ENCODE results near the gene CDH23.

Gene CDH23

DNA sequence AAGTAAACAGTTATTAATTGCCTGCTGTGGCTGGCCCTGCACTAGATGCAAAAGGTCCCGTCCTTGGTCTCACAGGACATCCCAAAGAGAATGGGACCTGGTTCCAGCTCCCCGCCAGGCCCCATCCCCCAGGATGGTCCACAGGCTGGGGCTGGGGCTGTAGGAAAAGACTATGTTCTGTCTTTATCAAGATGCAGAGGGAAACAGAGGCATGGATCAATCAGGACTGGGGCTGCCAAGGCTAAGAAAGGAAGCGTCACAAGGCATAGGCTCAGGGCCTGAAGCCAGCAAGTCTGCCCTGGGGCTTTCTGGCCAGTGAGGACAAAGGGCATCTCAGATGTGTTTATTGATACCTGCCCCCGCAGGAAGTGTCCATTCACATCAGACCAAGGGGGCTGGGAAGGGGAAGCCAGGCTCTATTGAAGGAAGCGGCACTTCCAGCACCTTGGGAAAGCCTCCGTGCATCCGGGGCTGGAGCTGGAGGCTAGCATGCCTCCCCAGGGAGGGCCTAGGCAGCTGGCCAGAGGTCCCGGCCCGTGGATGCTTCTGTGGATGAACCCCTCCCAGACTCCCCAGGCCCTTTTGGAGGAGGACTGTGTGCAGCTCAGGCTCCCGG, 370.8 kb downstream of the CDH23 start:
- DNase-seq, result no peak

DNA sequence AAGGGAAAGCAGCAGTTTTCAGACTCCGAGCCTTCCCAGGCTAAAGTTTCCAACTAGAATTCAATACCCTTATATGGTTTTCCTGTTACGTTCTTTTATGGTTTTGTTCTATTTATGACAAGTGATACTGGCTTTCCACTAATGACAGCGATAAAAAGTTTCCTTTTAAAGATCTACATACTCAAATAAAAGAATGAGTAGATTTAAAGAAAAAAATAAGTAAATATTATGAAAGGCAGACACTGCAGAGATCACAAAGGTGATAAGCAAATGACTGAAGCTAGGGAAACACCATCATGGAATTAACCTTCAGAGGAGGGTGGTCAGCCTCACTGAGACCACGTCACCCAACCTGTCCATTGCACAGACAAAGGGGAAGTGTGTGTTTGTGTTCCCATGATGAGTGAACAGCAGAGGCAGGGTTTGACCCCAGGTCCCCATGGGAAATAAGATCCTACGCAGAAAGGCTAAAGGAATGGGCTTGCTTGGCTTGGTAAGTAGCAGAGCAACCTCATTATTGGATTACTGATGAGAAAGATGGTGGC, 372.6 kb downstream of the CDH23 start:
- DNase-seq, result no peak

DNA sequence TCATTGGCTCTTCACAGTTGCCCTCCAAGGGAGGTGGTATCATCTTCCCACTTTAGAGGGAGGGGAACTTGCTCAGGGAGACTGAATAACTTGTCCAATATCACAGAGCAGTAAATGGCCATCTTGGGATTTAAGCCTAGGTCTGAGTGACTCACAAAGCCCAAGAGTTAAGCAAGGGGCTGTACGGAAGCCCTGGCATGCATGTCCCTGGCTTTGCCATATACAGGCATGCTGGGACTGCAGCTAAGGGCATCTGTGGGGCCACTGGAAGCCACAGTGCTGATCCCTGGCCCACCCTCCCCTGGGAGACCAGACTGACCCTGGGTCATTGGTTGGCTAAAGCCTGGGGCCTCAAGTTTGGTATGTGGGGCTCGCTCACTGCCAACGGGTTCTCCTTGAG, 373.5 kb downstream of the CDH23 start:
- DNase-seq, result no peak

DNA sequence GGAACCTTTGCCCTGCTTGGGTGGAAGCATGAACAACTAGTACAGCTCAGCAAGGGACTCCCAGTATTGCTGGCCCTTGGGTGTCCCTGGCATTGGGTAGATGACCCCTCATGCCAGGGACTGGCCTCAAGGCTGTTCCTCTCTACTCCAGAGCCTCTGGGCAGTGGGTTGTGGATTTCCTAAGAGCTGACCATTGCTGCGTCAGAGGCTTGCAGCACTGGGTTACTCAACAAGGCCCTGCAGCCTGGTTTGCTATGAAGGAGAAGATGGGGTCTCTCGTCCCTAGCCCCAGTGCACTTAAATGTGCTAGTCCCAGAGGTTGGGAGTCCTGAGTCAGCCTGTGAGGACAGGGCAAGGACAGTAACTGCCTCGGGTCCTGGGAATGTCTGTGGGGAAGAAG, 374.1 kb downstream of the CDH23 start:
- DNase-seq, result no peak

DNA sequence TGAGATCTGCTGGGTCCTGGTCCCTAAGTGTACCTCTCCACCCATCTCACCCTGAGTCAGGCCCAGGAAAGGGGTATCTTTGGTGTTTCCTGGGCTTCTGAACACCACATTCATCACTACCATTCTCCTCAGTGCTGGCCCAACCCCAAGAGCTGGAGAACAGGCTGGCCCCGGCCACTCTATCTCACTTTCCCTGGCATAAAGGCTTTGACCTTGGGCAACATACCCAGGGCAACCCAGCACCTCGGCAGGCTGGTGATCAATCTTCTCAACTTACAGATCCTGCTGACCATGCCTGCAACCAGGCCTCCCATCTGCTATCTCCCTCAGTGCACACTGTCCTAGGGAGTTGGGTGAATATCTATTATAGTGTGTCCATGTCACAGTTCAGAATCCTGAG, 374.5 kb downstream of the CDH23 start:
- no peak for DNase-seq

DNA sequence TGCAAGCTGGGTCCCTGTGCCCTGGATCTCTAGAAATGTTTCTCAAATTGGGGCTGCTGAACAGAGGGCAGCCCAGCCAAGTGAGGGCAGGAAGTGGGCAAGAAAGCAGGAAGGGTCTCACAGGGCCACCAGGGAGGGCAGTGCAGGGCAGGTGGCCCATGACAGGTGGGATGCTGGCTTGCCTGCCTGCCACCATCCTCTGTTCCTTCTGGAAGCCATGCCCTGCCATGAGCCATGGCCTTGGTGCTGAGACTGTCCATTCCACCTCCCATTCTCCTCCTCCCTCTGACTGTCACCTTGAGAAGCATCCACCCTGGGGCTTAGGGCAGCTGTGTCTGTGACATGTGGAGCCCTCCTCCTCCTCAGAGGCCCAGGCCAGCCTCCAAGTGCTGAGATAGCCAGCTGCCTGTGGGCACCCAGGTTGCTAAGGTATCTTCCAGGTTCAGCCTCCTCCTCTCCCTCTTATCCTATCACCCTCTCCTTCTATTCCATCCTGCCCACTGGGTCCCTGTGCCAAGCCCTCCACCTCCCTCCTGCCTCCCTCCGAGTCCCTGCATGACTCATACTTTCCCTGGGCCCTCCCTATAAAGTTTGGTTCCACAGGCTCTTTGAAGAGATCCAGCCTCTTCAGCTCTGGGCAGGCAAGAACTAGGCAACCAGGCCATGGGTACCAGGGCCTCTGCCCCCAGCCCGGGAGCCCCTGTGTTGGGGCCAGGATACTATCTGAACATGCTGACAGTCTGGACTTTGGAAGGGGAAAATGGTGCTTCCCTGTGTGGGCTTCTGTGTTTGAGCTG, 375.3 kb downstream of the CDH23 start:
- DNase-seq, result no peak

DNA sequence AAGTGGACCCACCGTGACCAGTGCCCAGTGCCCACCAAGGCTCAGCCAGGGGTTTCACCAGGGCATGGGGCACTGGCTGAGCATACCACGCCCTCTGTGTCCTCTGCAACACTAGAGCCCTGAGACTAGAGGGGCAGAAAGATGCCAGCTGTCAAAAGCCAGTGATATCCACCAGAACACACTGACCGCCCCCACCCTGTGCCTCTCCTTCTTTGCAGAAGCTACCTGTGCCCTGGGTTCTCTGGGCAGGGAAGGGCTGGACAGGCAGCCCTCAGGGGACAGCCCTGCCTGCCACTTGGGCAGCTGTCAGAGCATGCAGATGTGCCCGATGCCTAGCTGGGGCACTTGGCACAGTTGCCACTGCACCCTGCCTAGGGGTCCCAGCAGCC, 376.1 kb downstream of the CDH23 start:
- DNase-seq, result no peak

DNA sequence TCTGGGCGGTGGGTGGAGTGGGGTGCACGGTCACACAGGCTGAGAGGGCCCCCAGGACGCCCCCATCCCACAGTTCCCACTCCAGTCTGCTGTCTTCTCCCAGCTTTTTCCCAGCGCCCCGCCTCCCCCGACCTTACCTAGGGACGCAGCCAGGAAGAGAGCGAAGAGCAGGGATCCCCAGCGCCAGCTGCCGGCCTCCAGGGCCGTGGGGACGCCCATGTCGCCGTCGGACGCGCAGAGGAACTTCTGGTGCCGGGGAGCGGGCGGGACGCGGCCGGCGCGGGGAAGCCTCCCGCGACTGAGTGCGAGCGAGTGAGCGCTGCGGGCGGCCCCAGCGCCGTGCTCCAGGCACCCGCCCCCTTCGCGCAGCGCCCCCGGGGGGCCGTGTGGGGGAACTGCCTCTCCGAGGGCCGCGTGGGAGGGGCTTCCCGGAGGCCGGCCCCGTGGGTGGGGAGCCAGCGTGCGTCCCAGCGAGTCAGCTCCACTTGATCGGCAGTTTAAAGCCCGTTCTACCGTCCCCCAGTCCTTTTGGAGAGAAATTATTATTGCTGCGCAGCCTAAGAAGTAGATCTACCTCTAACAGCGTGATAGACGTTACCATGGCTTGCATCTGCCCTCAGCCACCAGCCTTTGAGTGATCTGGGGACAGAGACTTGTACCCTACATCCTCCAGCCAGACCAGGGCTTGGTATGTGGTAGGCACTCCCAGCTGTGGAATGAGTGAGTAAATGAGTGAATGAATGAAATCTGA, 376.7 kb downstream of the CDH23 start, which contains the start of gene VSIR:
VSIR (minus strand) TSS at position 300 of the 751 bp plus-strand sequence; CDS start at position 219, 81 bp downstream.
- DNase-seq, result peak in 1 of 2 experiments; percentile 30

DNA sequence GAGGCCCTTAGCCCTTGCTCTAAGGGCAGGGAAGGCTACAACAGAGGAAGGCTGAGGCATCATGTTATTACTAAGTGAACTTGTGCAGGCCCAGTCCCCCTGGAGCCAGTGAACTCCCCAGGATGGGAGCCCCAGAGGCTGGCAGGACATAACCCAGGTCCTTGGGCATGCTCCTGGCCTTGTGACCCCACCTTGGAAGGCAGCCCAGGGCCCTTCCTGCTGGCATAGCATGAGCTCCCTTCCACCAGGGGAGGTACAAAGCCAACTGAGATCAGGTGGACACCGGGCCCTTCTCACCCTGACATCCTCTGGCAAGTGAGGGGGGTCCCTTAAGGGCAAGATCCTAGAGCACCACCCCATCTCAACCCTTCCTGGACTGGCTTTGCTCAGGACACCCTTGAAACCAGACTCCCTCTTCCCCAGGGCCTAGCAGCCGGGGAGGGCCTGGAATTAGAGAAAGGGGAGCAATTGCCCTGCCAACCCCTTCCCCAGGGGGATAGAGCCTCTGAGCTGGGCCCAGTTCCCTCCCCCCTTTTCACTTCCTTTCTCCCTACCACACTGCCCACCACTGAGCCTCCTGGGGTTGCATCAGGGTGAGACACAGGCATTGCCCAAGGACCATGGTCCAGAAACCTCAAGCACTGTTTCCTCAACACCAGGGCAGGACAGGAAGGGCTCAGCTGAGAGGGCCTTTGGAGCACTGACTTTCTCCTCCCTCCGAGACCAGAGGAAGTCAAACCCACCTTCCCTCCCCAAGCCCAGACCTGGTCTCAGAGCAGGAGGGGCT, 378.4 kb downstream of the CDH23 start:
- no peak for DNase-seq

DNA sequence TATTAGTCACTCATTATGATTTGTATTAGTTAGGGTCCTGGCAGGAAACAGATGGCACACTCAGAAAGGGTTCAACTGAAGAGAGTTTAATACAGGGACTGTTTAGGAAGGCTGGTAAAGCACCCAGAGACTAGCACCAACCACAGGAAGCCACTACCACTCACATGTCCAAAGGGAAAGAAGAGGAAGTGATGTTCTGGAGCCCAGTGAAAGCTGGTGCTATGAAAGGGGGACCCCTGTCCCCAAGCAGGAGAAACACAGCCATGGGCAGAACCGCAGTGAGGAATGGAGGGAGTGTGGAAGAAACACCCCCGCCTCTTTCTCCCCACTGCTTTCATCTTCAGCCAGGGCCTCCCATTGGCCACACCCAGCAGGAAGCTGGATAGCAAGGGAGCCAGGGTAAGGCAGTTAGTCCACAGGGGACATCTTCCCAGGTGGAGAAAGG, 379.8 kb downstream of the CDH23 start:
- DNase-seq, result no peak

DNA sequence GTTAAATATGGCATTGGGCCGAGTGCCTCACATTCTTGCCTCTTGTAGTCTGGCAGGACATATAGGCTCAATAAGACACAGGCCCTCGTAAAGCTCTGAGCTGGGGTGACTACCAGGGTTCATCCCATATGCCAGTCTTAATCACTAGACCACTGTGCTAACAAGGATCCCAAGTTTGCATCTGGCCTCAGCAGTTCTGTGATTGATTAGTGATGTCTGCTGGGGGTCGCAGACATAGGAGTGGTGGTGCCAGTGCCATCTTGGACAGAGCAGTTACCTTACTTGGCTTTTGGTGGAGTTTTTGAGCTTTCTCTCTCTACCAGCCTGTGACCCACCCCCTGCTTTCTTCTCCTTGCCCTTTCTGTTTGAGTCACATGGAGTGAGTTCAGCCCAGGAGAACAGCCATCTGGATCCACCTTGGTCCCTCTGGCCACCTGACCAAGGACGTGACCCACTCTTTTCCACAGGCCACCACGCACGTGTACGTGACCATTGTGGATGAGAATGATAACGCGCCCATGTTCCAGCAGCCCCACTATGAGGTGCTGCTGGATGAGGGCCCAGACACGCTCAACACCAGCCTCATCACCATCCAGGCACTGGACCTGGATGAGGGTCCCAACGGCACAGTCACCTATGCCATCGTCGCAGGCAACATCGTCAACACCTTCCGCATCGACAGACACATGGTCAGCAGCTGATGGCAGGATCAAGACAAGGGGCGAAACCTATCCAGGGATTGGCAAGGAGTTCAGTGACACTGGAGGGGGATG, 380.7 kb downstream of the CDH23 start:
- DNase-seq, result no peak

DNA sequence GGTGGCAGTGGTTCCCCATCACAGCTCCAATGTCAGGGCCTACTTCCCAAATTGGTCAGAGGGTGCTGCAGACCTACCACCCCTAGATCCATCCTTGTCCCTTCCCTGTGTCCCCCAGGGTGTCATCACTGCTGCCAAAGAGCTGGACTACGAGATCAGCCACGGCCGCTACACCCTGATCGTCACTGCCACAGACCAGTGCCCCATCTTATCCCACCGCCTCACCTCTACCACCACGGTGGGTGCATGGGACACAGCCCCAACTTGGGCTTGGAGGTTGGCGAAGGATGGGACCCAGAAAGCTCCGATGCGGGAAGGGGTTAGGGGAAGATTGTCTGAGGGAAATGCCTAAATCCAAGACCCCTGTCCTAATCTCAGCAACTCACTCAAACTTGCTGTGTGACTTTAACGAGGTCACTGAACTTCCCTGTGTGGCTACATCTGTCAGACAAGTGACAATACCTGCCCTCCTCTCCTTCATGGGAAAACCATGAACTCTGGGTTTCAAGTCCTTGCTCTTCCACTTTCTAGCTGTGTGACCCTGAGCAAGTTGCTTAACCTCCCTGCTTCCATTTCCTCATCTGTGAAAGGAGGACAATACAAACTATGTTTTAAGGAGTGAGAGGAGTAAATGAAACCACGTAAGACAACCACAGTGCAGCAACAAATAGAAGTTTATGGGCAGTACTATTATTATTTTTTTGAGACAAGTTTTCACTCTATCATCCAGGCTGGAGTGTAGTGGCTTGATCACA, 381.5 kb downstream of the CDH23 start:
- DNase-seq, result no peak

DNA sequence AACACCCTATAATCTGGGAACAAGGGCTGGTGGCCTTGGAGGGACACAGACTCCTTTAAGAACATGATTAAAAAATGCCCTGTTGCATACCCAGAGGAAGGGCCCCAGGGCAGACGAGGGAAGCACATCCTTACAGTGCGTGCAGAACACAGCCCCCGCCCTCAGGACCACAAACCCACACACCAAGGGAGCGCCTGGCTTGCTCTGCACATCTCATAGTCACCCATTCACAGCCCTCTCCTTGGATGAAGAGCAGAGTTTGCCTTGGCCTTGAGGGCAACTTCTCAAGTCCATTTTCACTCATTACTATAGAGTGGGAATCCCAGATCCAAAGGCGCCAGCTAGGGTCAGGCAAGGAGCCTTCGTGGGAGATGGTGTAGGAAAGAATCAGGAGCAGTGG, 382.9 kb downstream of the CDH23 start:
- no peak for DNase-seq

DNA sequence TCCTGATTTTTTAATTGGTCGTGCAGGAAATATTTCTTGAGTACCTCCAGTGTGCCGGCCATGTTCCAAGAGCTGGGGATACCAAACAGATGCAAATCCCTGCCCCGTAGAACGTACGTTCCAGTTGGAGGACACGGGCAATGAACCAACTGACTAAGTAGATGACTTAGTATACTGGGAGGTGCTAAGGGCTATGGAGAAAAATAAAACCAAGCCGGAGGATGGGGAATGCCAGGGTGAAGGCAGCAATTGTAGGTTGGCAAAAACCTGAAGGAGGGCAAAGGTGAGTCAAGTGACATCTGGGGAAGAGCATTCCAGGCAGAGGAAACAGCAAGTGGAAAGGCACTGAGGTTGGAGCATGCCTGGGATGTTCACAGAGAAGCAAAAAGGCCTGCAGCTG, 383.4 kb downstream of the CDH23 start:
- DNase-seq, result no peak

DNA sequence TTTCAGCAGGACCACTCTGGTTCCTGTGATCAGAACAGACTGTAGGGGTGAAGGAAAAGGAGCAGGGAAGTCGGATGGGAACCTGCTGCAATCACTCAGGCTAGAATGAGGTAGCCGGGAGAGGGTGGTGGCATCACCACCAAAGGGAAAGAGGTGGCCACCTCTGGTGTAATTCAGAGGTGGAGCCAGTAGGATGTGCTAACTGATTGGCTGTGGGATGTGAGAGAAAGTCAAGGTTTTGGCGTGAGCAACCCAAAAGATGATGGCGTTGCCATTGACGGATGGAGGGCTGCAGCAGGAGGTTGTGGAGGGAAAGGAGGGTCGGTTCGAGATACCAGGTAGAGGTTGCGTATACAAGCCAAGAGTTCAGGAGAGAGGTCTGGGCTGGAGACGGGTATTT, 384.0 kb downstream of the CDH23 start:
- DNase-seq, result no peak

DNA sequence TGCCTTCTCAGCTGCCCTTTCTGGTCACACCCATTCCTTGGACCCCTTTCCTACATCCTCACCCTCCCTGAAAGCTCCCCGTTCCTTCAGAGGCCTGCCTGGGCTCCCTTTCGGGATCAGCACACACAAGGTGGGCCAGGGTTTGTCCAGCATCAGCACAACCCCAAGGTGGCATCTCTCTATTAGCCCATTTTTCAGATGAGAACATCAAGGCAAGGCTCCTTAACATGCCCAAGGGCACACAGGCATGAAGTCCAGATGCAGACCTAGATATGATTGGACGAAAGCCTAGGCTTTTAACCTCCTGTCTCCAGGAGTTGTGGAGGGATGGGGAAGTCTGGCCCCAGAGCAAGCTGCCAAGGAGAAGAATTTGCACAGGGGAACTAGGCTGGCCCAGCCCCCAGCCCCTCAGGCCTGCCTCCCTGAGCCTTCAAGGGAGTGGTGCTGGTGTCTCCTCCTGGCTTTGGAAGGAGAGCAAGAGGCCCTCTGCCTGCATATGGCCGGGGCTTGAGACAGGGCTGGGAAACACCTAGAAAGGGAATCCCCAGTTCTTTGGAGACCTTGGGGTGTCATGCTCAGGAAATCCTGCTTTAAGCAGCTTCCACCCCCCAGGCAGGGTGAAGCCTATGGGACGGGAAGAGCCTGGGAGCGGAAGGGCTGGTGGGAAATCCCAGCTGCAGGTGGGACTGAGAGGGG, 385.6 kb downstream of the CDH23 start:
- no peak for DNase-seq

DNA sequence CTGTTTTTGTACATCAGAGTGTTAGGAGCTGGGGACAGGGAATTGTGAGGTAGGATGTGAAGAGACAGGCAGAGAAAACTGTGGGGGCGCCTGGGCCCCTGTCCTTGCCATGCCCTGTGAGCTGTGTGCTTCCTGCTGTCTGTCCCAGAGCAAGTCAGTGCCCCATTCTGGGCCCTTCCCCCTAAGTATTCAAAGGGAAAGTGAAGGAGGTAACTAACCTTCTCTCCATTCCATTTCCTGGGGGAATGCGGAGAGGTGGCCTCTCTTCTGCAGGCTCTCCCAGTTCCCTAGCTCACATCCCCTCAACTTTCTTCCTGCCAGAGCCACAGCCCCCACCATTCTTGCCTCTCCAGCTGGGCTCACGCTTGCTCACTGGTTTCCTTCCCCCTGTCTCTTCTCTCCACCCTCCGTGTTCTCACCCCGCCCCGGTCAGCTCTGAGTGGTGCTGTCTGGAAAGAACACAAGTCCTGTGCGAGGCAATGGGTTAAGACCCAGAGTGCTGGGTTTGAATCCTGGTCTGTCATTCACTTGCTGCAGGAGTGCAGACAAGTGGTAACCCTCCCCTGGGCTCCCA, 386.3 kb downstream of the CDH23 start:
- DNase-seq, result no peak

DNA sequence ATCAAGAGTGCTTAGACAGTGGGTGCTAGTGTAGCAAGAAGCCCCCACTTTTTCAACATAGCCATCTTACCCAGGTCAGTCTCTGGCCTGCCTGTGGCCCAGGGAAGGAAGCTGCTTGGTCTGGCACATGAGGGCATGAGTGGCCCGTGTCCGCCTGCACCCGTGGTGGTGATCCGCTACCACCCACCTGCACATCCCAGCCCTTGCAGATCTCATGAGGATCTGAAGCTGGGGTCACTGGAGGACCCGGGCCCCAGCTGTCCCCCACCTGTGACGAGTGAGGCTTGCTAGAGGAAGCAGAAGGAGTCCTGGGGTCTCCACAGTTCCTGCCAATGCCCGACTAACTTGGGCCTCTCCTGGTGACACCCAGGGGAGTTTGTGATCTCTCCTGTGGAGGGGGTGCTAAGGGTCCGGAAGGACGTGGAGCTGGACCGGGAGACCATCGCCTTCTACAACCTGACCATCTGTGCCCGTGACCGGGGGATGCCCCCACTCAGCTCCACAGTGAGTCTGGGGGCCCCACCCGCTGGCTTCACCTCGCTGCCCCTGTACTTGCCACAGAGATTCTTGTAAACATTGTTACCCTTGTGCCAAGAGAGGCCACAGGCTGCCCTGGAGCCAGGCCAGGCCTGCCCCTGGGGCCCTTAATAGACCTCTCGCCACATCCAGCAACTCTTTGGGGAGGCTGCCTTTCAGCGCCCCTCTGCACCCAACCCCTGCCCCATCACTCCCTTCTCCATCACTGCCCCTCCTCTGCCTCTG, 387.4 kb downstream of the CDH23 start:
- no peak for DNase-seq

DNA sequence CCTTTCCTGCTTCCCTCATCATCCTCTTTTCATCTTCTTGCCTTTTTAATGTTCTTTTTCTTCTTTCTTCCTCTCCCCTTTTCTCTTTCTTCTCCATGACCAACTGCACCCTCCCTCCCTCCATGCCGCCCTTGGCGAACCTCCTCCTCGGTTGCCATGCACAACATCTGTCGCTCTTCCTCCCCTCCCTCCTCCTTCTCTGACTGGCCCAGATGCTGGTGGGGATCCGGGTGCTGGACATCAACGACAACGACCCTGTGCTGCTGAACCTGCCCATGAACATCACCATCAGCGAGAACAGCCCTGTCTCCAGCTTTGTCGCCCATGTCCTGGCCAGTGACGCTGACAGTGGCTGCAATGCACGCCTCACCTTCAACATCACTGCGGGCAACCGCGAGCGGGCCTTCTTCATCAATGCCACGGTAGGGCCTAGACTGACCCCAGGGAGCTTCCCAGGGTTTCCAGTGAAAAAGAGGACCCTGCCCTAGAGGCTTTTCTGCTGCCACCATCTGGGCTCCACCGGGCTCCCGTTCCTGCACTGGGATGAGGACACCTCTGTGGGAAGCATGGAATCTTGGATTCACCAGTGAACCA, 388.1 kb downstream of the CDH23 start:
- DNase-seq, result no peak
